K562 (cell line): ENCODE results near the gene ZDHHC11B. TPM values are rescaled to one million over a fixed set of nuclear protein-coding genes. Genes with fewer than 3 reads are reported as not detected.
A peak's percentile ranks its signal among the peaks of the same experiment; 100 is the strongest.

ENCODE experiments used
- DNMT1 ChIP-seq: fragments of 450-650 bp; IDR thresholded peaks from 2 replicates; pipeline ENCODE4 v1.6.1; 2016; ENCODE audit warnings: antibody characterized with exemption, mild to moderate bottlenecking
- polyA plus RNA-seq, 8 experiments: library from polyadenylated mRNA; depleted of rRNA in 4 of 8; stranded (reverse) in 5 of 8; unstranded in 3 of 8; fragments of >200 nt; fragmentation: Nextera tagmentation in 2 of 8; fragmentation: Illumina TruSeq in 1 of 8; extraction: Ambion mirVana in 2 of 8; extraction: Trizol in 1 of 8; gene quantifications; 2 replicates each; pipeline versions ENCODE4 v1.2.1 to v1.2.3, GENCODE V29; 2011 to 2014; ENCODE audit warnings: inconsistent platforms in 1 of 8, missing spikeins in 1 of 8
- total RNA-seq, 7 experiments: library from RNA; depleted of rRNA in 6 of 7; stranded (reverse); fragments of >200 nt in 6 of 7; fragmentation: Illumina TruSeq in 2 of 7; extraction: Trizol in 2 of 7; gene quantifications; 2 replicates each; pipeline versions ENCODE4 v1.2.1 to v1.2.3, GENCODE V29; 2011 to 2021; ENCODE audit warnings: low replicate concordance in 1 of 7
- TF ChIP-seq, protein P1 (sequence below), 3 experiments: fragments of 200-800 bp in 1 of 3; fragments of 250-450 bp in 1 of 3; fragments of 450-650 bp in 1 of 3; sonication (Bioruptor Pico) in 1 of 3; sonication (Bioruptor generic) in 1 of 3; formaldehyde crosslinking in 1 of 3; IDR thresholded peaks; 2 replicates each; pipeline versions ENCODE4 v1.6.1 to v1.8.0; 2016 to 2022; ENCODE audit warnings: mild to moderate bottlenecking in 2 of 3, missing genetic modification characterization in 2 of 3, missing compliant biosample characterization in 1 of 3, moderate library complexity in 1 of 3
- TF ChIP-seq, protein P2 (sequence below): sonication (generic); formaldehyde crosslinking; IDR thresholded peaks from 2 replicates; pipeline ENCODE4 v1.9.0; 2022; ENCODE audit warnings: mild to moderate bottlenecking, missing genetic modification reagents
- TF ChIP-seq, protein P3 (sequence below): fragments of 250-450 bp; sonication (Bioruptor Pico); IDR thresholded peaks from 2 replicates; pipeline ENCODE4 v1.9.0; 2021; ENCODE audit warnings: mild to moderate bottlenecking, inconsistent platforms

Gene ZDHHC11B
- total and polyA plus RNA-seq, 9 of the 15 experiments (the other 6 are each of a cell fraction or from before 2014, with no cell fraction given): 0.03 to 0.23 (median 0.15) TPM; not detected in 3

GRCh38 chr5:676699-677076, 107.8 kb downstream of the ZDHHC11B start (continued):
- TF ChIP-seq, protein P1, sequence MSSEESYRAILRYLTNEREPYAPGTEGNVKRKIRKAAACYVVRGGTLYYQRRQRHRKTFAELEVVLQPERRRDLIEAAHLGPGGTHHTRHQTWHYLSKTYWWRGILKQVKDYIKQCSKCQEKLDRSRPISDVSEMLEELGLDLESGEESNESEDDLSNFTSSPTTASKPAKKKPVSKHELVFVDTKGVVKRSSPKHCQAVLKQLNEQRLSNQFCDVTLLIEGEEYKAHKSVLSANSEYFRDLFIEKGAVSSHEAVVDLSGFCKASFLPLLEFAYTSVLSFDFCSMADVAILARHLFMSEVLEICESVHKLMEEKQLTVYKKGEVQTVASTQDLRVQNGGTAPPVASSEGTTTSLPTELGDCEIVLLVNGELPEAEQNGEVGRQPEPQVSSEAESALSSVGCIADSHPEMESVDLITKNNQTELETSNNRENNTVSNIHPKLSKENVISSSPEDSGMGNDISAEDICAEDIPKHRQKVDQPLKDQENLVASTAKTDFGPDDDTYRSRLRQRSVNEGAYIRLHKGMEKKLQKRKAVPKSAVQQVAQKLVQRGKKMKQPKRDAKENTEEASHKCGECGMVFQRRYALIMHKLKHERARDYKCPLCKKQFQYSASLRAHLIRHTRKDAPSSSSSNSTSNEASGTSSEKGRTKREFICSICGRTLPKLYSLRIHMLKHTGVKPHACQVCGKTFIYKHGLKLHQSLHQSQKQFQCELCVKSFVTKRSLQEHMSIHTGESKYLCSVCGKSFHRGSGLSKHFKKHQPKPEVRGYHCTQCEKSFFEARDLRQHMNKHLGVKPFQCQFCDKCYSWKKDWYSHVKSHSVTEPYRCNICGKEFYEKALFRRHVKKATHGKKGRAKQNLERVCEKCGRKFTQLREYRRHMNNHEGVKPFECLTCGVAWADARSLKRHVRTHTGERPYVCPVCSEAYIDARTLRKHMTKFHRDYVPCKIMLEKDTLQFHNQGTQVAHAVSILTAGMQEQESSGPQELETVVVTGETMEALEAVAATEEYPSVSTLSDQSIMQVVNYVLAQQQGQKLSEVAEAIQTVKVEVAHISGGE (CRISPR knock-in tag; IDR thresholded peaks at IDR 0.05): peak in 1 of 3 experiments; percentile 14; a peak in 1 of 6 replicates
- TF ChIP-seq, protein P2, sequence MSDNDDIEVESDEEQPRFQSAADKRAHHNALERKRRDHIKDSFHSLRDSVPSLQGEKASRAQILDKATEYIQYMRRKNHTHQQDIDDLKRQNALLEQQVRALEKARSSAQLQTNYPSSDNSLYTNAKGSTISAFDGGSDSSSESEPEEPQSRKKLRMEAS (CRISPR knock-in tag): peak; percentile 50; the same call in 1 of the 2 replicates
- TF ChIP-seq, protein P3, sequence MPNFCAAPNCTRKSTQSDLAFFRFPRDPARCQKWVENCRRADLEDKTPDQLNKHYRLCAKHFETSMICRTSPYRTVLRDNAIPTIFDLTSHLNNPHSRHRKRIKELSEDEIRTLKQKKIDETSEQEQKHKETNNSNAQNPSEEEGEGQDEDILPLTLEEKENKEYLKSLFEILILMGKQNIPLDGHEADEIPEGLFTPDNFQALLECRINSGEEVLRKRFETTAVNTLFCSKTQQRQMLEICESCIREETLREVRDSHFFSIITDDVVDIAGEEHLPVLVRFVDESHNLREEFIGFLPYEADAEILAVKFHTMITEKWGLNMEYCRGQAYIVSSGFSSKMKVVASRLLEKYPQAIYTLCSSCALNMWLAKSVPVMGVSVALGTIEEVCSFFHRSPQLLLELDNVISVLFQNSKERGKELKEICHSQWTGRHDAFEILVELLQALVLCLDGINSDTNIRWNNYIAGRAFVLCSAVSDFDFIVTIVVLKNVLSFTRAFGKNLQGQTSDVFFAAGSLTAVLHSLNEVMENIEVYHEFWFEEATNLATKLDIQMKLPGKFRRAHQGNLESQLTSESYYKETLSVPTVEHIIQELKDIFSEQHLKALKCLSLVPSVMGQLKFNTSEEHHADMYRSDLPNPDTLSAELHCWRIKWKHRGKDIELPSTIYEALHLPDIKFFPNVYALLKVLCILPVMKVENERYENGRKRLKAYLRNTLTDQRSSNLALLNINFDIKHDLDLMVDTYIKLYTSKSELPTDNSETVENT (CRISPR knock-in tag): 0 out of 2 replicates have a peak, but pooled peaks have one; percentile 25
- TF ChIP-seq DNMT1: no peak
